GM18909 (cell line): ENCODE results near the gene PPFIA3.
A peak's percentile ranks its signal among the peaks of the same experiment; 100 is the strongest.
"Not testable (repeated sequence)": the region's sequence is repeated elsewhere in the genome, so short reads cannot be mapped to it uniquely, and the experiment has no call there.

Experiments
- ATAC-seq: cut with Tn5 transposase; IDR thresholded peaks from one replicate; pipeline ENCODE4 v1.9.1; 2021; ENCODE audit warnings: mild to moderate bottlenecking; ENCODE audit not compliant: unreplicated experiment, poor library complexity

Gene PPFIA3

GRCh38 chr19:49119411-49120324 is at the start of gene PPFIA3:
TSS of gene PPFIA3 (plus strand) at chr19:49119544. CDS start at chr19:49127874, 8,330 bp downstream.
- no peak for ATAC-seq

GRCh38 chr19:49070416-49070815 is 48.9 kb upstream of the PPFIA3 start:
- no peak for ATAC-seq

- no peak for ATAC-seq
These were observed 47.3 kb upstream of the PPFIA3 start for GRCh38 chr19:49071860-49072547.

GRCh38 chr19:49073514-49074378 is 45.6 kb upstream of the PPFIA3 start:
- ATAC-seq, result no peak

- not testable (repeated sequence) for ATAC-seq
These were observed 44.5 kb upstream of the PPFIA3 start for GRCh38 chr19:49074869-49075268.

- ATAC-seq, result no peak
These were observed 39.0 kb upstream of the PPFIA3 start for GRCh38 chr19:49080392-49080791.

GRCh38 chr19:49081273-49081672 is 38.1 kb upstream of the PPFIA3 start:
- no peak for ATAC-seq

- no peak for ATAC-seq
These were observed 34.9 kb upstream of the PPFIA3 start for GRCh38 chr19:49084206-49085019.

- ATAC-seq, result peak; percentile 93
These were observed 34.1 kb upstream of the PPFIA3 start, which contains the start of gene SNRNP70 for GRCh38 chr19:49085020-49085867. TSS of gene SNRNP70 (plus strand) at chr19:49085451. CDS start at chr19:49086415, 964 bp downstream.

- no peak for ATAC-seq
These were observed 33.5 kb upstream of the PPFIA3 start for GRCh38 chr19:49085868-49086232.

GRCh38 chr19:49086296-49086695 is 33.0 kb upstream of the PPFIA3 start:
- ATAC-seq, result no peak

- no peak for ATAC-seq
These were observed 27.8 kb upstream of the PPFIA3 start for GRCh38 chr19:49091391-49092038.

GRCh38 chr19:49092686-49093085 is 26.7 kb upstream of the PPFIA3 start:
- ATAC-seq, result no peak

GRCh38 chr19:49094505-49095482 is 24.6 kb upstream of the PPFIA3 start:
- no peak for ATAC-seq

GRCh38 chr19:49097453-49098288 is 21.7 kb upstream of the PPFIA3 start:
- ATAC-seq, result no peak

GRCh38 chr19:49098795-49099194 is 20.5 kb upstream of the PPFIA3 start:
- ATAC-seq, result no peak
